ENCODE results near the gene KRTDAP. TPM values are rescaled to one million over a fixed set of nuclear protein-coding genes. Genes with fewer than 3 reads are reported as not detected.

KRTDAP gene
- total RNA-seq, 1 donor from 2014 or later: not detected

- no peak for DNase-seq (ENCODE audit: low read depth)
- H3K27me3 ChIP-seq (ENCODE audit: insufficient read depth, low read length): peaks cover 25% of the 10 kb centered on the region
- TF ChIP-seq CTCF (IDR thresholded peaks at IDR 0.05; ENCODE audit: insufficient read depth, low read depth, low read length): no peak
- no peak for TF ChIP-seq EZH2 (IDR thresholded peaks at IDR 0.05; ENCODE audit: insufficient read depth, low read length)
- Mint-ChIP-seq H3K4me1 (ENCODE audit: low read depth, unreplicated experiment) (no peaks in the 10 kb centered on the region), H3K27me3 (ENCODE audit: low read depth, unreplicated experiment) (peaks cover 23% of the 10 kb centered on the region), H3K36me3 (ENCODE audit: low read depth, unreplicated experiment) (no peaks in the 10 kb centered on the region), H3K4me3 (ENCODE audit: unreplicated experiment) (no peak within 1 kb of the TSS), H3K27ac (ENCODE audit: unreplicated experiment) (no peak within 1 kb of the TSS), H3K9me3 (ENCODE audit: unreplicated experiment) (no peaks in the 10 kb centered on the region)
- no peaks in the 10 kb centered on the region for H3K9me3 ChIP-seq (ENCODE audit: insufficient read depth, low read depth, low read length)
- H3K4me2 ChIP-seq (ENCODE audit: low read length): peak within 1 kb of the TSS; percentile 36
- H3K9ac ChIP-seq (ENCODE audit: low read length): no peak within 1 kb of the TSS
- H3K36me3 ChIP-seq (ENCODE audit: insufficient read depth, low read length): no peaks in the 10 kb centered on the region
- no peaks in the 10 kb centered on the region for H4K20me1 ChIP-seq (ENCODE audit: insufficient read depth, low read length)
- no peak within 1 kb of the TSS for H2AFZ ChIP-seq (ENCODE audit: low read depth, low read length)
- no peaks in the 10 kb centered on the region for H3K79me2 ChIP-seq (ENCODE audit: insufficient read depth, low read length)
- no peaks in the 10 kb centered on the region for H3K4me1 ChIP-seq (ENCODE audit: insufficient read depth, low read length)
- H3K4me3 ChIP-seq (ENCODE audit: insufficient read depth, low read depth, low read length): no peak within 1 kb of the TSS
- no peak within 1 kb of the TSS for H3K27ac ChIP-seq (ENCODE audit: low read depth, low read length)
- FAIRE-seq: no peak
These were observed 43.0 kb upstream of the KRTDAP start, which contains the start of gene GAPDHS for GRCh38 chr19:35533201-35533821. Gene GAPDHS (plus strand): TSS chr19:35533456. CDS start chr19:35533528, 72 bp downstream.

- Histone ChIP-seq H3K9me3 (ENCODE audit: insufficient read depth, low read depth, low read length) (no peaks in the 10 kb centered on the region), H3K9ac (ENCODE audit: low read length) (no peak overlapping the region), H3K79me2 (ENCODE audit: insufficient read depth, low read length) (no peaks in the 10 kb centered on the region), H3K36me3 (ENCODE audit: insufficient read depth, low read length) (no peaks in the 10 kb centered on the region), H3K4me3 (ENCODE audit: insufficient read depth, low read depth, low read length) (no peak overlapping the region), H2AFZ (ENCODE audit: low read depth, low read length) (no peak overlapping the region), H3K27ac (ENCODE audit: low read depth, low read length) (no peak overlapping the region), H3K4me2 (ENCODE audit: low read length) (no peak overlapping the region), H3K27me3 (ENCODE audit: insufficient read depth, low read length) (peaks cover 25% of the 10 kb centered on the region), H3K4me1 (ENCODE audit: insufficient read depth, low read length) (no peaks in the 10 kb centered on the region), H4K20me1 (ENCODE audit: insufficient read depth, low read length) (no peaks in the 10 kb centered on the region)
- DNase-seq (ENCODE audit: low read depth) (no peak), FAIRE-seq (no peak)
- Mint-ChIP-seq H3K36me3 (ENCODE audit: low read depth, unreplicated experiment) (no peaks in the 10 kb centered on the region), H3K27me3 (ENCODE audit: low read depth, unreplicated experiment) (peaks cover 25% of the 10 kb centered on the region), H3K9me3 (ENCODE audit: unreplicated experiment) (no peaks in the 10 kb centered on the region), H3K4me1 (ENCODE audit: low read depth, unreplicated experiment) (no peaks in the 10 kb centered on the region), H3K4me3 (ENCODE audit: unreplicated experiment) (no peak overlapping the region), H3K27ac (ENCODE audit: unreplicated experiment) (no peak overlapping the region)
- TF ChIP-seq EZH2 (IDR thresholded peaks at IDR 0.05; ENCODE audit: insufficient read depth, low read length): no peak
- TF ChIP-seq CTCF (IDR thresholded peaks at IDR 0.05; ENCODE audit: insufficient read depth, low read depth, low read length): no peak
These were observed 41.0 kb upstream of the KRTDAP start for GRCh38 chr19:35531291-35531690.

All from astrocyte (in vitro differentiated cells and primary cell).